Neural crest cell (in vitro differentiated cells): Measurements from ENCODE around the gene RPS15. TPM values are rescaled to one million over a fixed set of nuclear protein-coding genes. Genes with fewer than 3 reads are reported as not detected.
A peak's percentile ranks its signal among the peaks of the same experiment; 100 is the strongest.

ENCODE experiments used
- DNase-seq: peaks from one replicate; pipeline ENCODE4 v3.0.0; 2021; ENCODE audit warnings: low read depth, mixed read lengths, low spot score
- H3K27ac Mint-ChIP-seq: one replicate; pipeline ENCODE4 v1.8.0; 2021; ENCODE audit warnings: mild to moderate bottlenecking, mixed read lengths; ENCODE audit not compliant: unreplicated experiment
- H3K27me3 Mint-ChIP-seq: 2 replicates; pipeline ENCODE4 v1.8.0; 2021; ENCODE audit warnings: low read depth, mild to moderate bottlenecking, mixed read lengths
- H3K36me3 Mint-ChIP-seq: 2 replicates; pipeline ENCODE4 v1.8.0; 2021; ENCODE audit warnings: low read depth, mild to moderate bottlenecking, mixed read lengths
- H3K4me1 Mint-ChIP-seq: 2 replicates; pipeline ENCODE4 v1.8.0; 2021; ENCODE audit warnings: mixed read lengths
- H3K4me3 Mint-ChIP-seq: one replicate; pipeline ENCODE4 v1.8.0; 2021; ENCODE audit warnings: mild to moderate bottlenecking, mixed read lengths
- H3K9me3 Mint-ChIP-seq: 2 replicates; pipeline ENCODE4 v1.8.0; 2021; ENCODE audit warnings: mixed read lengths
- total RNA-seq: library from RNA; stranded (reverse); gene quantifications from 2 replicates; pipeline ENCODE4 v1.2.1, GENCODE V29; 2021
- TF ChIP-seq, protein P1 (sequence below): fragments of 200-600 bp; sonication (generic); conservative IDR thresholded peaks from 2 replicates; pipeline ENCODE4 v1.5.0; 2021; ENCODE audit warnings: antibody characterized with exemption, mild to moderate bottlenecking

The RPS15 gene
- total RNA-seq, 1 donor from 2014 or later: 1,580 TPM

DNA sequence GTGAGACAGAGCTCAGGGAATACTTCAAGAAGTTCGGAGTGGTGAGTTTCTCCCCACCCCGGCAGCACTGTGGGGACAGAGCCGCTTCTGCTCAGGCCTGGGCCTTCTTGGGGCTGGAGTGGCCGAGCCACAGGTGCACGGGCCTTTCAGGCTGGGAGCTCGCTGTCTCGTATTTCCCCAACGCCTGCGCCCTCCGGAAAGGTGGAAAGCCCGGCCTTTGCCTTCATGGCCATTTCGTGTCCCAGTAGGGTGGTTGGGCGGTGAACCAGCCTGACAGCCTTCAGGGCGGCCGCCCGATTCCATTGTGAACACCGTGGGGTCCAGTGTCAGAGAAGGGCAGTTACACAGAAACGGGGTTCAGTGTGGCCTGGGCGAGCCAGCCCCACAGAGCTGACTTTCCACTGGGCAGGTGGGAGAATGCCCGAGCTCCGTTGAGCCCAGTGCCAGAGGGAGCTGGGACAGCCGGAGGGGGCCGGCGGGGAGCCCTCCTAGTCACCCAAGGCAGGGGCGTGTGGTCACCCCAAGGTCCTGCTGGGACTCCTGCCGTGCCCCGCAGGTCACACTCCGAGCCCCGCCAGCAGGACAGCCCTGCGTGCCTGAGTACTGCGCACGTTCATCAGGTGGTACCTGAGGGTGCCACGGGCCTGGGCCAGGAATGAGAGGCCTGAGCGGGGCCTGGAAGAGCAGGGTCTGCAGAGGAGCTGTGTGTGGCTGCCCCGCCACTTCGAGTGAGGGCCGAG lies 16.8 kb upstream of the RPS15 start:
- no peaks in the 10 kb centered on the region for H3K27me3 Mint-ChIP-seq
- no peaks in the 10 kb centered on the region for H3K9me3 Mint-ChIP-seq
- DNase-seq: no peak
- peaks cover 14% of the 10 kb centered on the region for H3K36me3 Mint-ChIP-seq
- H3K4me3 Mint-ChIP-seq: no peak overlapping the region
- peak overlapping the region; percentile 19 for H3K27ac Mint-ChIP-seq
- peaks cover 19% of the 10 kb centered on the region for H3K4me1 Mint-ChIP-seq
- TF ChIP-seq, protein P1, sequence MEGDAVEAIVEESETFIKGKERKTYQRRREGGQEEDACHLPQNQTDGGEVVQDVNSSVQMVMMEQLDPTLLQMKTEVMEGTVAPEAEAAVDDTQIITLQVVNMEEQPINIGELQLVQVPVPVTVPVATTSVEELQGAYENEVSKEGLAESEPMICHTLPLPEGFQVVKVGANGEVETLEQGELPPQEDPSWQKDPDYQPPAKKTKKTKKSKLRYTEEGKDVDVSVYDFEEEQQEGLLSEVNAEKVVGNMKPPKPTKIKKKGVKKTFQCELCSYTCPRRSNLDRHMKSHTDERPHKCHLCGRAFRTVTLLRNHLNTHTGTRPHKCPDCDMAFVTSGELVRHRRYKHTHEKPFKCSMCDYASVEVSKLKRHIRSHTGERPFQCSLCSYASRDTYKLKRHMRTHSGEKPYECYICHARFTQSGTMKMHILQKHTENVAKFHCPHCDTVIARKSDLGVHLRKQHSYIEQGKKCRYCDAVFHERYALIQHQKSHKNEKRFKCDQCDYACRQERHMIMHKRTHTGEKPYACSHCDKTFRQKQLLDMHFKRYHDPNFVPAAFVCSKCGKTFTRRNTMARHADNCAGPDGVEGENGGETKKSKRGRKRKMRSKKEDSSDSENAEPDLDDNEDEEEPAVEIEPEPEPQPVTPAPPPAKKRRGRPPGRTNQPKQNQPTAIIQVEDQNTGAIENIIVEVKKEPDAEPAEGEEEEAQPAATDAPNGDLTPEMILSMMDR: no peak

DNA sequence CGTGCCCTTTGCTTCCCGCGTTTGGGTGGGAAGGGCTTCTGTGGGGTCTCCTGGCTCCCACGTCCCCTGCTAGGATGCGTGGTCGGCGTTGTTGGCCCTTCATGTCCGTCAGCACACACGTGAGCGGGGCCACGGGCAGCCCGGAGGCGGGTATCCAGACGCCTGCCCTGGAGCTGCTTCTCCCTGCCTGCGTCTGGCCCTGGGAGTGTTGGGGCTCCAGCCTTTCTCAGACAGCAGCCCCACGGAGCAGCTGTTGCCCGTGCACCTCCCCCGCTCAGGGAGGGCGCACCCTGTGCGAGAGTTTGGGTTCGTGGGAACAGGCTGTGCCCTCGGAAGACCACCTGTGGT lies 16.3 kb upstream of the RPS15 start:
- Mint-ChIP-seq H3K4me1 (peaks cover 19% of the 10 kb centered on the region), H3K9me3 (no peaks in the 10 kb centered on the region), H3K36me3 (peaks cover 14% of the 10 kb centered on the region), H3K27ac (no peak overlapping the region), H3K27me3 (no peaks in the 10 kb centered on the region), H3K4me3 (no peak overlapping the region)
- DNase-seq: no peak
- TF ChIP-seq, protein P1: no peak

DNA sequence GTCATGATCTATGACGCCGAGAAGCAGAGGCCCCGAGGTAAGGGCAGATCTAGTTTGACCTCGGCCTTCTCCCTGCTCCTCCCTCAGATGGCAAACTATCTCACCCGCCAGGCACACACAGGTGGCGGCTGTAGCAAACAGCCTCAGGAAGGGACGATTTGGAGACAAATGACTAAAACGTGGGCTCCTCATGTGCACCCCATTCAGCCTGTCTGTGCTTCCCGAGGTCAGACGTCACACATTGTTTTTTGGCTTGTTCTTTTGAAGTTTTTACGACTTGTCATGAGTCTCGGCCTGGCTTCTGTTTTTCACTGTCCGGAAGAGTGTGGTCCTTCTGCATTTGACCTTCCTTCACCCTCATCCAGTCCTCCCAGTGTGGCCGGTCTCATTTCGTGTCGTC lies 15.8 kb upstream of the RPS15 start:
- no peaks in the 10 kb centered on the region for H3K27me3 Mint-ChIP-seq
- DNase-seq: no peak
- no peaks in the 10 kb centered on the region for H3K9me3 Mint-ChIP-seq
- peaks cover 17% of the 10 kb centered on the region for H3K4me1 Mint-ChIP-seq
- H3K4me3 Mint-ChIP-seq: no peak overlapping the region
- H3K27ac Mint-ChIP-seq: no peak overlapping the region
- H3K36me3 Mint-ChIP-seq: peaks cover 14% of the 10 kb centered on the region
- TF ChIP-seq, protein P1: no peak

DNA sequence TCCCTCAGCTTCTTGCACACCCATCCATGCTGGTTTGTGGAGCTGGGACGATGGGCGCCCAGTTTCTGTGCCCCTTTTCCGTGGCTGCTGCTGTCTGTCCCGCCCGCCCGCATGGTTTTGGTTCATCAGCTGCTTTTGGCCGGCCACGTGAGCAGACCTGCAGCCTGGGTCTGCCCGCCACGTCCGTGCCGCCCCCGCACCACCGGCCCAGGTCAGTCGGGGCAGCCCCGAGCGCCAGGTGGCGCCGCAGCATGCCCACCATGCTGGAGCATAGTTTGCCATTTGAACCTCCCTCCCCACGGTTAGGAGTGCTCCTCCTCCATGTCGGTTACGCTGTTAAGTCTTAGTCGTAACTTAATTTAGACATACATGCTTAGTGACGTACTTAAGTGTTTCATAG lies 15.3 kb upstream of the RPS15 start:
- no peaks in the 10 kb centered on the region for H3K9me3 Mint-ChIP-seq
- no peak for DNase-seq
- H3K4me3 Mint-ChIP-seq: no peak overlapping the region
- no peaks in the 10 kb centered on the region for H3K27me3 Mint-ChIP-seq
- H3K36me3 Mint-ChIP-seq: peaks cover 14% of the 10 kb centered on the region
- peaks cover 14% of the 10 kb centered on the region for H3K4me1 Mint-ChIP-seq
- H3K27ac Mint-ChIP-seq: peak overlapping the region; percentile 24
- TF ChIP-seq, protein P1: no peak

DNA sequence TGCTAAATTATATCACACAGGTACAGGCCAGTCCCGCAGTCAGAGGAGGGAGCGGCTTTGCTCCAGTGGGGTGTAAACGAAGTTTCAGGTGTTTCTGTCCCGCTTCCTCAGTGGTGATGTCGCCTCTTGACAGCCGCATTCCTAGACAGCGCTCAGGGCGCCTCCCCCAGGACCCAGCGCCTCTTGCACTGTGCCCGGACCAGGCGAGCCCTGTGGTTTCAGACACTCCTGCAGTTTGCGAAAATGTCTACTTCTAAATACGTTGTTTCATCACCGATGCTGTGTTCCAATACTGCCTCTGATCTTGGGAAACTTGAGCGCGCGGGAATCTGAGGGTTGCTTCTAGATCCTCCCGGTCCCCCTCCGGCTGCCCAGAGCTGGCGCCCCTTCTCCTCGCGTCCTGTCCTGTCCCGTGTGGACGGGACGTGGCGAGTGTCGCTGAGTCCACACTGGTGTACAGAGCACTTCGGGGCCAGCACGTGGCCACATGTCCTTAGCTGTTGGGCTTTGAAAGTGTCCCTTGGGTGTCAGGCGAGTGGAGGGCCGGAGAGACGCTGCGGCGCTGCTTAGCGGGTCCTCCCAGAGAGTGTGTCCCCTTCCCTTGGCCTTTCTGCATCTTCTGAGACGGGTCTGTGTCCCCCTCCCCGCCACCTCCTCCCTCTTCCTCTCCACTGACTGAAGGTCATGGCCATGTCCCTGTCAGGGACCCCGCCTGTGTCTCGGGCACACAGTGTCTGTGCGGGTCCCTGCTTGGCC lies 14.6 kb upstream of the RPS15 start:
- no peak overlapping the region for H3K4me3 Mint-ChIP-seq
- H3K9me3 Mint-ChIP-seq: no peaks in the 10 kb centered on the region
- peak overlapping the region; percentile 24 for H3K27ac Mint-ChIP-seq
- no peaks in the 10 kb centered on the region for H3K27me3 Mint-ChIP-seq
- H3K36me3 Mint-ChIP-seq: peaks cover 14% of the 10 kb centered on the region
- no peak for DNase-seq
- TF ChIP-seq, protein P1: no peak
- H3K4me1 Mint-ChIP-seq: peaks cover 14% of the 10 kb centered on the region
